A549 (cell line): ENCODE data around the gene SPRTN. TPM values are rescaled to one million over a fixed set of nuclear protein-coding genes. Genes with fewer than 3 reads are reported as not detected.

Source experiments
- ATAC-seq, 2 experiments: fragments of 200-7000 bp in 1 of 2; fragments of >200 bp in 1 of 2; cut with Nextera tagmentation in 1 of 2; cut with Tn5 transposase in 1 of 2; 3 replicates each; pipeline versions ENCODE4 v1.8.0 to v1.9.1; 2018 to 2020; ENCODE audit warnings: mild to moderate bottlenecking in 1 of 2, moderate library complexity in 1 of 2
- CTCF ChIA-PET: fragments of 300-600 bp; sonication (Branson Sonifier 250); formaldehyde crosslinking; extraction: SDS; loops from one replicate; lab custom pipeline; 2021; ENCODE audit warnings: antibody characterized with exemption, inconsistent platforms; lab: Yijun Ruan, JAX
- POLR2A ChIA-PET: fragments of 350-600 bp; formaldehyde crosslinking; extraction: SDS; loops from one replicate; lab custom pipeline; 2021; ENCODE audit warnings: antibody characterized with exemption, inconsistent platforms; lab: Yijun Ruan, JAX
- DNase-seq, 2 experiments: peaks; one replicate each; pipeline versions ENCODE4 v3.0.0 to v3.0.0-alpha.2; 2011 to 2016; ENCODE audit warnings: low read depth in 1 of 2, low spot score in 1 of 2
- FAIRE-seq: peaks from 2 replicates; lab custom pipeline; 2011; peaks lifted over from hg19 to GRCh38; lab: Jason Lieb, UNC
- H3K27ac ChIP-seq, 2 experiments: fragments of >200 bp; sonication (Bioruptor Twin); formaldehyde crosslinking; 3 replicates each; pipeline ENCODE4 v1.5.1; 2016 to 2017
- H3K4me1 ChIP-seq: fragments of >200 bp; sonication (Bioruptor Twin); formaldehyde crosslinking; 3 replicates; pipeline ENCODE4 v1.6.1; 2016
- H3K4me2 ChIP-seq: fragments of >200 bp; sonication (Bioruptor Twin); formaldehyde crosslinking; 3 replicates; pipeline ENCODE4 v1.6.1; 2016
- H3K4me3 ChIP-seq: fragments of >200 bp; sonication (Bioruptor Twin); formaldehyde crosslinking; 3 replicates; pipeline ENCODE4 v1.5.1; 2016
- H3K9me3 ChIP-seq: fragments of >200 bp; sonication (Bioruptor Twin); formaldehyde crosslinking; 3 replicates; pipeline ENCODE4 v1.6.1; 2016
- ATOH8 ChIP-seq: fragments of 250-450 bp; sonication (Bioruptor Pico); IDR thresholded peaks from 2 replicates; pipeline ENCODE4 v1.5.0; 2020; ENCODE audit warnings: low read depth, mild to moderate bottlenecking, moderate library complexity
- CHD2 ChIP-seq: fragments of 150-350 bp; IDR thresholded peaks from 2 replicates; pipeline ENCODE4 v1.6.1; 2014; ENCODE audit warnings: low read length; ENCODE audit not compliant: partially characterized antibody
- CTCF ChIP-seq: fragments of >200 bp; sonication (Bioruptor Twin); formaldehyde crosslinking; IDR thresholded peaks from 3 replicates; pipeline ENCODE4 v1.5.1; 2016
- ELK1 ChIP-seq: fragments of 150-350 bp; IDR thresholded peaks from 2 replicates; pipeline ENCODE4 v1.6.1; 2014; ENCODE audit warnings: low read depth, mild to moderate bottlenecking, low read length
- EP300 ChIP-seq, 2 experiments: fragments of >200 bp; sonication (Bioruptor Twin); formaldehyde crosslinking; IDR thresholded peaks; 2 replicates in 1 of 2; 3 replicates in 1 of 2; pipeline ENCODE4 v1.6.1; 2016 to 2017
- FOXS1 ChIP-seq: fragments of 250-450 bp; sonication (Bioruptor Pico); IDR thresholded peaks from 2 replicates; pipeline ENCODE4 v1.5.0; 2020; ENCODE audit warnings: mild to moderate bottlenecking, moderate library complexity
- HDAC2 ChIP-seq: fragments of 200-600 bp; sonication (generic); IDR thresholded peaks from 2 replicates; pipeline ENCODE4 v1.6.1; 2016
- HEYL ChIP-seq: fragments of 250-450 bp; sonication (Bioruptor Pico); IDR thresholded peaks from 2 replicates; pipeline ENCODE4 v1.8.0; 2021; ENCODE audit warnings: mild to moderate bottlenecking, moderate library complexity
- HOXA7 ChIP-seq: fragments of 250-450 bp; sonication (Bioruptor Pico); IDR thresholded peaks from 2 replicates; pipeline ENCODE4 v1.5.0; 2020; ENCODE audit warnings: mild to moderate bottlenecking, moderate library complexity
- HOXB5 ChIP-seq: fragments of 250-450 bp; sonication (Bioruptor Pico); IDR thresholded peaks from 2 replicates; pipeline ENCODE4 v1.5.0; 2020; ENCODE audit warnings: mild to moderate bottlenecking, moderate library complexity
- JUNB ChIP-seq: fragments of >200 bp; sonication (Bioruptor Twin); formaldehyde crosslinking; IDR thresholded peaks from 2 replicates; pipeline ENCODE4 v1.6.1; 2016
- MAX ChIP-seq: IDR thresholded peaks from 2 replicates; pipeline ENCODE4 v1.6.1; 2012
- RCOR1 ChIP-seq: fragments of 150-350 bp; IDR thresholded peaks from 2 replicates; pipeline ENCODE4 v1.6.1; 2014; ENCODE audit warnings: antibody characterized with exemption, low read length, low read depth
- REST ChIP-seq: fragments of 200-600 bp; sonication (generic); IDR thresholded peaks from 2 replicates; pipeline ENCODE4 v1.6.1; 2016; ENCODE audit warnings: antibody characterized with exemption, mild to moderate bottlenecking, moderate library complexity
- SREBF2 ChIP-seq: fragments of 450-650 bp; IDR thresholded peaks from 2 replicates; pipeline ENCODE4 v1.6.1; 2014; ENCODE audit warnings: mild to moderate bottlenecking, moderate library complexity
- USF2 ChIP-seq: fragments of 450-650 bp; IDR thresholded peaks from 2 replicates; pipeline ENCODE4 v1.6.1; 2014; ENCODE audit warnings: antibody characterized with exemption
- ZC3H11A ChIP-seq: fragments of 450-650 bp; IDR thresholded peaks from 2 replicates; pipeline ENCODE4 v1.6.1; 2014; ENCODE audit warnings: antibody characterized with exemption, mild to moderate bottlenecking
- ZNF302 ChIP-seq: fragments of 250-450 bp; sonication (Bioruptor Pico); IDR thresholded peaks from 2 replicates; pipeline ENCODE4 v1.9.0; 2021; ENCODE audit warnings: inconsistent platforms, mild to moderate bottlenecking, moderate library complexity
- WGBS: methylation state at CpG from one replicate; pipeline ENCODE4 v1.1.6; 2017; ENCODE audit errors: missing lambda C conversion rate; 5-methylcytosine and 5-hydroxymethylcytosine counted together
- polyA plus RNA-seq, 4 experiments: library from polyadenylated mRNA; depleted of rRNA in 3 of 4; stranded (reverse); fragments of >200 nt; fragmentation: RNase III in 1 of 4; extraction: RNeasy Plus Mini Kit Qiagen cat#74134 plus additional on column Dnase treatment in 1 of 4; gene quantifications; 2 replicates in 3 of 4; 3 replicates in 1 of 4; pipeline ENCODE4 v1.2.3, GENCODE V29; 2011 to 2017

Gene SPRTN
- polyA plus RNA-seq, 2 of the 4 experiments (the other 2 are of a cell fraction), result 14.0 to 21.0 TPM

- TF ChIP-seq ZC3H11A, result no peak
- no peak for TF ChIP-seq ELK1
- TF ChIP-seq ZNF302 (CRISPR knock-in tag), result no peak
- TF ChIP-seq ATOH8 (CRISPR knock-in tag), result no peak
- TF ChIP-seq, all 56 proteins: peak for 0
- DNase-seq (no peak), ATAC-seq (no peak), FAIRE-seq (no peak)
- Histone ChIP-seq H3K27ac (no peak overlapping the region), H3K9me3 (no peaks in the 10 kb centered on the region), H3K4me3 (no peak overlapping the region), H3K4me2 (no peak overlapping the region), H3K4me1 (no peaks in the 10 kb centered on the region)
- WGBS, result 67% methylated on average over 10 of the region's 10 CpGs
- ChIA-PET CTCF (no interaction called here), POLR2A (no interaction called here)
Observed at GRCh38 chr1:231310391-231310934, 27.6 kb upstream of the SPRTN start.

GRCh38 chr1:231311720-231312431 lies 26.2 kb upstream of the SPRTN start:
- no peak for TF ChIP-seq SREBF2
- TF ChIP-seq HDAC2, result no peak
- no peak for TF ChIP-seq HOXB5 (CRISPR knock-in tag)
- TF ChIP-seq USF2, result no peak
- no peak for TF ChIP-seq REST
- no peak for TF ChIP-seq RCOR1
- no peak for TF ChIP-seq HOXA7
- no peak for TF ChIP-seq EP300 (IDR thresholded peaks at IDR 0.05)
- TF ChIP-seq CHD2, result no peak
- TF ChIP-seq FOXS1 (CRISPR knock-in tag), result no peak
- no peak for TF ChIP-seq HEYL (CRISPR knock-in tag)
- TF ChIP-seq JUNB, result no peak
- FAIRE-seq, result no peak
- Histone ChIP-seq H3K27ac (no peak overlapping the region), H3K4me2 (no peak overlapping the region), H3K4me3 (no peak overlapping the region), H3K4me1 (no peaks in the 10 kb centered on the region), H3K9me3 (no peaks in the 10 kb centered on the region)
- CTCF ChIA-PET, result interaction anchor here (0.8 to 1.2 kb wide), 3 partner anchors 8 to 281 kb away, joined by 3 read pairs; no protein-coding TSS in a partner anchor
- no peak for DNase-seq
- ATAC-seq, result no peak
- WGBS, result 53% methylated on average over 8 of the region's 8 CpGs
- POLR2A ChIA-PET, result no interaction called here

GRCh38 chr1:231312432-231312788 lies 25.7 kb upstream of the SPRTN start:
- CTCF ChIA-PET, result interaction anchor here (1.0 to 1.8 kb wide), 3 partner anchors 7 to 280 kb away, joined by 3 to 4 read pairs (median 3); no protein-coding TSS in a partner anchor
- 74% methylated on average over 5 of the region's 5 CpGs for WGBS
- no peaks in the 10 kb centered on the region for H3K4me1 ChIP-seq
- no peak for FAIRE-seq
- no peaks in the 10 kb centered on the region for H3K9me3 ChIP-seq
- POLR2A ChIA-PET, result no interaction called here
- ATAC-seq, result no peak
- H3K4me2 ChIP-seq, result no peak overlapping the region
- DNase-seq, result no peak
- no peak overlapping the region for H3K4me3 ChIP-seq
- H3K27ac ChIP-seq, result no peak overlapping the region
- no peak for TF ChIP-seq REST
- no peak for TF ChIP-seq MAX
- no peak for TF ChIP-seq ZNF302 (CRISPR knock-in tag)
- TF ChIP-seq HDAC2, result no peak
- TF ChIP-seq CTCF, result no peak
